GM10266 (cell line): Measurements from ENCODE around the gene URB1.
A peak's percentile ranks its signal among the peaks of the same experiment; 100 is the strongest.
"Not testable (repeated sequence)": the region's sequence is repeated elsewhere in the genome, so short reads cannot be mapped to it uniquely, and the experiment has no call there.

Experiments
- DNase-seq: peaks from one replicate; pipeline ENCODE4 v3.0.0; 2012; ENCODE audit errors: extremely low spot score
- CTCF ChIP-seq: IDR thresholded peaks from 2 replicates; pipeline ENCODE4 v1.5.1; 2012; ENCODE audit warnings: mild to moderate bottlenecking, low read depth; ENCODE audit not compliant: control insufficient read depth, insufficient read depth; ENCODE audit errors: missing control alignments

Gene URB1

DNA sequence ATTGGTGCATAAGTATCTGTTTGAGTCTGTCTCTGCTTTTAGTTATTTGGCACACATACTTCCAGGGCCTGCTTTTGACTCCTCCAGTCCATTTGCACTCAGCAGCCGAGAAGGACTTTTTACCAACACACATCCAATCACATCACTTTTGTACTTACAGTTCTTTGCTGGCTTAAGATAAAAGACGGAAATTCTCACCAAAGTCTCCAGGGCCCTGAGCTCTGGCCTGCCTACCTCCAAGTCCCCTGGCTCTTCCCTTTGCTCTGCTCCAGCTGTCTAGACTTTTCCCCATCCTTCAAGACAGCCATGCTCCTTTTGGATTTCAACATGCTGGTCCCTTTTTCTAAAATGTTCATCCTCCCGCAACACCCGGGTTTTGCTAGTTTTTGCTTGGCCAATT, 17.5 kb upstream of the URB1 start:
- no peak for DNase-seq
- no peak for TF ChIP-seq CTCF

DNA sequence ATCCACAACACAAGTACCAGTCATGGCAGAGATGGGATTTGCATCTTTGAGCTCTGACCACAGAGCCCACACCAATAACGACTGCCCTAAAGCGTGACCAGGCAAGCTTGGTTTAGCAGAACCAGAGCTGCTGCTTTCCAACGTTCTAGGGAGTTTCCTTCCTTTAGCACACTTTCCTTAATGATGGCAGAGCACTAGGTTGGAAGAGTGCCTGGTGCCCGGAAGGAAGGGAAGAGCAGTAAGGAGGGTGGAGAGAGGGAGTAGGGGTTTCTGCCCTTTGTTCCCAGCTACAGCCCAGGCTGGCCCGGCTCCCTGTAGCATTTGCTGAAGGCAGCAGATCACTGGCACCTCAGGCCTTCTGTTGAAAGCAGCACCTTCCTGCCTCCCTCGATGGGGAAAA, 13.6 kb upstream of the URB1 start:
- DNase-seq: no peak
- no peak for TF ChIP-seq CTCF

- TF ChIP-seq CTCF: peak; percentile 67
- DNase-seq: peak; percentile 65
Measured at GRCh38 chr21:32403201-32403777, 10.5 kb upstream of the URB1 start.

- DNase-seq: no peak
- TF ChIP-seq CTCF: no peak
Measured at GRCh38 chr21:32393677-32394001, 827 bp upstream of the URB1 start.

DNA sequence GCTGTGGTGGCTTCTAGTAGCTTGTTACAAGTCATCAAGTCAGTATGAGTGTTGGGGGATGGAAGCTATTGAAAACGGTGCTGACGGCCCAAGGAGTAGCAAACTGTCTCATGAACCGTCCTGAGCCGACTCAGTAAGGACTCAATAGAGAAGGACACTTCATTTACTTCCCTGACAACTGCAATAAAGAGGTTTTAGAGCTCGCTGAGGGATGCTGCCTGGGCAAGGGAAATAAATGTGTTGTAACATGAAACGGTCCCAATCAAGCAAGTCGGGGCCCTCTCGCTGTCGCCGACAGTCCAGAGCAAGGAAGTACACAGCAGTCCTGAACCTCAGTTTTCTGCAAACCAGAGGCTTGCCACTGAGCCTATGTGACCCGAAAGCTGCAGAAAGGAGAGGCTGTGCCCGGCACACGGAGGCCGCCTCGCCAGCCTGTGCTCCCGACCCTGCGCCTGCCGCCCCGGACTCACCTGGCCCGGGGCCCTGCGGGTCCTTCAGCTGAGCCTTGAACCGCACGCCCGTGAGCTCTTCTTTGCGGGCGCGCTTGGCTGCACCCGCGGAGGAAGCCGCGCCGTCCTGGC, 423 bp downstream of the URB1 start:
- TF ChIP-seq CTCF: no peak
- no peak for DNase-seq

DNA sequence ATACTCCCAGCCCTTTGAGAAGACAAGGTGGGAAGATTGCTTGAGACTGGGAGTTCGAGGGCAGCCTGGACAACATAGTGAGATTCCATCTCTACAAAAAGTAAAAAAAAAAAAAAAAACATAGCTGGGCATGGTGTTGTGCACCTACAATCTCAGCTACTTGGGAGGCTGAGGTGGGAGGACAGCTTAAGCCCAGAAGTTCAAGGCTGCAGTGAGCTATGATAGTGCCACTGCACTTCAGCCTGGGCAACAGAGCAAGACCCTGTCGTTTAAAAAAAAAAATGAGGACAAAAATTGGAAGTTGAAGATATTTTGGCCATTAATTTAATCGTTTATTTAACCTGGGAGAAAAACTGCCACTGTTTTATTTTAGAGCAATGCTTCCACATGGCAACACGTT, 1.1 kb downstream of the URB1 start:
- DNase-seq: no peak
- TF ChIP-seq CTCF: no peak

DNA sequence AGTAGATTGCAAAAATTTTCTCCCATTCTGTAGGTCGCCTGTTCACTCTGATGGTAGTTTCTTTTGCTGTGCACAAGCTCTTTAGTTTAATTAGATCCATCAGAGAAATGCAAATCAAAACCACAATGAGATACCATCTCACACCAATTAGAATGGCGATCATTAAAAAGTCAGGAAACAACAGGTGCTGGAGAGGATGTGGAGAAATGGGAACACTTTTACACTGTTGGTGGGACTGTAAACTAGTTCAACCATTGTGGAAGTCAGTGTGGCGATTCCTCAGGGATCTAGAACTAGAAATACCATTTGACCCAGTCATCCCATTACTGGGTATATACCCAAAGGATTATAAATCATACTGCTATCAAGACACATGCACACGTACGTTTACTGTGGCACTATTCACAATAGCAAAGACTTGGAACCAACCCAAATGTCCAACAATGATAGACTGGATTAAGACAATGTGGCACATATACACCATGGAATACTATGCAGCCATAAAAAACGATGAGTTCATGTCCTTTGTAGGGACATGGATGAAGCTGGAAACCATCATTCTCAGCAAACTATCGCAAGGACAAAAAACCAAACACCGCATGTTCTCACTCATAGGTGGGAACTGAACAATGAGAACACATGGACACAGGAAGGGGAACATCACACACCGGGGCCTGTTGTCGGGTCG, 2.1 kb downstream of the URB1 start:
- not testable (repeated sequence) for DNase-seq
